Upper lobe of right lung (tissue), 1 donor: ENCODE results near the gene AK5. TPM values are rescaled to one million over a fixed set of nuclear protein-coding genes. Genes with fewer than 3 reads are reported as not detected.

Experiments
- ATAC-seq: fragments of 200-7000 bp; cut with Tn5 transposase; one replicate; pipeline ENCODE4 v1.9.1; 2020; ENCODE audit warnings: mild to moderate bottlenecking, moderate library complexity
- DNase-seq: peaks from one replicate; pipeline ENCODE4 v3.0.0-alpha.2; 2020
- H3K27ac ChIP-seq: fragments of 200-600 bp; one replicate; pipeline ENCODE4 v1.8.0; 2022
- H3K27me3 ChIP-seq: fragments of 200-600 bp; one replicate; pipeline ENCODE4 v1.8.0; 2022; ENCODE audit warnings: mild to moderate bottlenecking
- H3K36me3 ChIP-seq: fragments of 200-600 bp; one replicate; pipeline ENCODE4 v1.8.0; 2022
- H3K4me1 ChIP-seq: fragments of 200-600 bp; one replicate; pipeline ENCODE4 v1.8.0; 2022
- H3K4me3 ChIP-seq: fragments of 200-600 bp; one replicate; pipeline ENCODE4 v1.8.0; 2022; ENCODE audit warnings: mild to moderate bottlenecking
- H3K9me3 ChIP-seq: fragments of 200-600 bp; one replicate; pipeline ENCODE4 v1.8.0; 2022
- CTCF ChIP-seq: fragments of 200-600 bp; IDR thresholded peaks from one replicate; pipeline ENCODE4 v1.8.0; 2022; ENCODE audit warnings: antibody characterized with exemption
- intact Hi-C: fragments of 100-400 bp; cut with DNase I; formaldehyde crosslinking; loops from one replicate; pipeline ENCODE4 v1.11.0; 2022
- total RNA-seq: library from RNA; stranded (reverse); fragmentation: NEBNext Ultra II Directional; extraction: Animal tissue kit (Norgen Biotek cat#: 25700); gene quantifications from one replicate; pipeline ENCODE4 v1.2.1, GENCODE V29; 2021
- donor health status: DM: no; HTN: yes; CAD: no; lungs with severe emphysema.

The AK5 gene
- total RNA-seq, 1 donor from 2014 or later: not detected

GRCh38 chr1:77319036-77319705 is 37.4 kb downstream of the AK5 start:
- no peaks in the 10 kb centered on the region for H3K36me3 ChIP-seq
- ATAC-seq (no peak), DNase-seq (no peak)
- no peaks in the 10 kb centered on the region for H3K9me3 ChIP-seq
- TF ChIP-seq CTCF: no peak
- H3K27me3 ChIP-seq: no peaks in the 10 kb centered on the region
- H3K4me3 ChIP-seq: no peak overlapping the region
- intact Hi-C loops: no loop called here
- H3K27ac ChIP-seq: no peak overlapping the region
- H3K4me1 ChIP-seq: no peaks in the 10 kb centered on the region

GRCh38 chr1:77322061-77322900 is 40.5 kb downstream of the AK5 start:
- no peaks in the 10 kb centered on the region for H3K9me3 ChIP-seq
- H3K27me3 ChIP-seq: no peaks in the 10 kb centered on the region
- no peak for TF ChIP-seq CTCF
- H3K4me1 ChIP-seq: no peaks in the 10 kb centered on the region
- DNase-seq (no peak), ATAC-seq (no peak)
- no peak overlapping the region for H3K27ac ChIP-seq
- H3K36me3 ChIP-seq: no peaks in the 10 kb centered on the region
- intact Hi-C loops: no loop called here
- H3K4me3 ChIP-seq: no peak overlapping the region

GRCh38 chr1:77333501-77333900 is 51.7 kb downstream of the AK5 start:
- intact Hi-C loops: no loop called here
- no peaks in the 10 kb centered on the region for H3K27me3 ChIP-seq
- H3K4me1 ChIP-seq: no peaks in the 10 kb centered on the region
- no peaks in the 10 kb centered on the region for H3K36me3 ChIP-seq
- H3K4me3 ChIP-seq: no peak overlapping the region
- ATAC-seq (no peak), DNase-seq (no peak)
- no peak overlapping the region for H3K27ac ChIP-seq
- no peaks in the 10 kb centered on the region for H3K9me3 ChIP-seq
- TF ChIP-seq CTCF: no peak

GRCh38 chr1:77336729-77337128 is 54.9 kb downstream of the AK5 start:
- Histone ChIP-seq H3K36me3 (no peaks in the 10 kb centered on the region), H3K4me3 (no peak overlapping the region), H3K9me3 (no peaks in the 10 kb centered on the region), H3K27ac (no peak overlapping the region), H3K27me3 (no peaks in the 10 kb centered on the region), H3K4me1 (no peaks in the 10 kb centered on the region)
- ATAC-seq (no peak), DNase-seq (no peak)
- intact Hi-C loops: no loop called here
- no peak for TF ChIP-seq CTCF

GRCh38 chr1:77339326-77339725 is 57.5 kb downstream of the AK5 start:
- no peak for ATAC-seq
- Histone ChIP-seq H3K27me3 (no peaks in the 10 kb centered on the region), H3K9me3 (no peaks in the 10 kb centered on the region), H3K27ac (no peak overlapping the region), H3K4me1 (no peaks in the 10 kb centered on the region), H3K4me3 (no peak overlapping the region), H3K36me3 (no peaks in the 10 kb centered on the region)
- no peak for DNase-seq
- TF ChIP-seq CTCF: no peak
- intact Hi-C loops: no loop called here
